ENCODE measurements around the gene AGL.
"Not testable (repeated sequence)": the region's sequence is repeated elsewhere in the genome, so short reads cannot be mapped to it uniquely, and the experiment has no call there.

The AGL gene

DNA sequence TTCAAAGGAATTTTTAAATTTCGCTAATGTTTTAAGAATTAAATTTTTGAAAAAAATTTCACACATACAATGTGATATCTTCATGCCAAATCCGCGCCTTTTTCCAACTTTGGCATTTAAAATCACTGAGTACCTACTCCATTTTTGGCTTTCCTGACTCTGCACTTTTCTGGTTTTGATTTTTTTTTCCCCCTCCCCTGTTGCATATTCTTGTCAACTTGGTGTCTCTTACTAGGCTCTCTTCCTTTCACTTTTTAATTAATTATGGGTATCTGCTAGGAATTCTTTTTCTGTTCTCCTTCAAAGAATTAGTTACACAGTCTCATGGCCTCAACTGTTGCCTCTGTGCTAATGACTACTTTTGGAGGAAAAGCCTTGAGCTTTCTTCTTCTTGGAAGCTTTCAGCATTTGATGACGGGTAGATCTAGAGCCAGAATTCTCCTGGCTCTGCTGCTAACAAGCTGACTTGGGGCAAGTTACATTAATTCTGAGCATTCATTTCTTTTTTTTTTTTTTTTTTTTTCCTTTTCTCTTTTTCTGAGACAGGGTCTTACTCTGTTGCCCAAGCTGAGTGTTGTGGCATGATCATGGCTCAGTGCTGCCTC is 1.8 kb downstream of the AGL start:
- DNase-seq (ENCODE audit: low read depth in 2 of 2) = no peak

DNA sequence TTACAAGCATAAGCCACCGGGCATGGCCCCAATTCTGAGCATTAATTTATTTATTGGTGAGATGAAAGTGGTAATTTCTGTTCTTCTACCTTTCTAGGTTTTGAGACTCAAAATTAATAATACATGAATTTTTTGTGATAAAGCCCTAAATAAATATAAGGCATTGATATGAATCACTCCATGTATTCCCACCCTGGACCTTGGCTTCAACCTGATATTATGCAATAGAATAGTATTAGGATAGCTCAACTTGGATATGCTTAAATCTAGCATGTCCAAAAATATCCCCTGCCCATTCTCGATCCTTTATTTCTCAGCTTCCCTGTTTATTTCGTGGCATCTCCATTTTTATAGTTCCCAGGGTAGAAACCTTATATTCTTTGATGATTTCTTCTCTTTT is 2.5 kb downstream of the AGL start:
- DNase-seq (ENCODE audit: low read depth in 2 of 2) = no peak

DNA sequence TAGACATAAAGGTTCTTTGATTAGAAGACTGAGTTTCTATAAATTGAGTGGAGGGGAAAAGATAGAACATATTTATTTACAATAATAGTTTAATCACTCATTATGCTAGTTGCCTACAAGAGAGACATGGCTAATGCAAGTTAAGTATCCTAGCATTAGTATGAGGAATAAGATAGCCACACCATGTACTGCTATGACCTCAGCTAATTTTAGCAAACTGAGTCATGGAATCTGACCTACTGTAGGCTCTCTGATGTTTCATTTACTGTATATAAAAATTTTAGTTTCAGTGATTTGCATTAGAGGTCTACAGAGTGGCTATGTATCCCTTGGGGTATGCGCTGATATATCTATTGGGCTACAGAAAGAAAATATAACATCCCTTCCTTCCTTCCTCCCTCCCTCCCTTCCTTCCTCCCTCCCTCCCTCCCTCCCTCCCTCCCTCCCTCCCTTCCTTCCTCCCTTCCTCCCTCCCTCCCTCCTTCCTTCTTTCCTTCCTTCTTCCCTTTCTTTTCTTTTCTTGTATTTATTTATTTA is 5.8 kb downstream of the AGL start:
- DNase-seq (ENCODE audit: low read depth in 2 of 2) = no peak

DNA sequence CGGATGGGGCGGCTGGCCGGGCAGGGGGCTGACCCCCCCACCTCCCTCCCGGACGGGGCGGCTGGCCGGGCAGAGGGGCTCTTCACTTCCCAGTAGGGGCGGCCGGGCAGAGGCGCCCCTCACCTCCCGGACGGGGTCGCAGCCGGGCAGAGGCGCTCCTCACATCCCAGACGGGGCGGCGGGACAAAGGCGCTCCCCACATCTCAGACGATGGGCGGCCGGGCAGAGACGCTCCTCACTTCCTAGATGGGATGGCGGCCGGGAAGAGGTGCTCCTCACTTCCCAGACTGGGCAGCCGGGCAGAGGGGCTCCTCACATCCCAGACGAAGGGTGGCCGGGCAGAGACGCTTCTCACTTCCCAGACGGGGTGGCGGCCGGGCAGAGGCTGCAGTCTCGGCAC is 6.9 kb downstream of the AGL start:
- DNase-seq (ENCODE audit: low read depth in 2 of 2) = not testable (repeated sequence)

DNA sequence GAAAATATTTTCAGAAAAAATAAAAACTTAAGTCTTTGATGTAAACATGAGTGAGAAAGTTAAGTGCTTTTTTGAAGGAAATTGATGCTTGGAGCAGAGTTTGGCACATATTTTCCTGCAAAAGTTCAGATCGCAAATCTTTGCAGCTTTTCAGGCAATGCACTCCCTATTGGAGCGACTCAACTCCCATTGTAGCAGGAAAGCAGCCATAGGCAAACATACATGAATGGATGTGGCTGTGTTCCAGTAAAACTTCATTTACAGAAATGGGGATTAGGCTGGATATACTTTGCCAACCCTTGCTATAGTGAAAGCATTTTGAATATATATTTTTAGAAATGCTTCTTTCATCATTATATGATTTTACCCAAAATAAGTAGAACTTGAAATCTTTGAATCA is 8.1 kb downstream of the AGL start:
- DNase-seq (ENCODE audit: low read depth in 2 of 2) = no peak

DNA sequence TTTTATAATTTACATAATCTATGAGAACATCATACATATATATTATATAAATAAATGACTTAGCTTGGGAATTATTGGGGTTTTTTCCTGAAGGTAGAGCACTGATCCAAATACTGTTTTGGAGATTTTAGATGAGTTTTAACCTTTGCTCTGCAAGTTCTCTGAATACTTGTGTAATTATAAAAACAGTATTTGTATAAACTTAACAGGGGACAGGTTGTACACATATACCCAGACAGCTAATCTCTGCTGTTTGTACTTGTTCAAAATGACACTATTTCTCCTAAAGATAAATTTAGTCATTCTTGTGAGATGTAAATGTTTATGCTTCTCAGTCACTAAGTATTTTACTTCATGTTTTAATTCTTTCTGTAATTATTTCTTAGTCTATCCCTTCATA is 8.7 kb downstream of the AGL start:
- DNase-seq (ENCODE audit: low read depth in 2 of 2) = no peak

DNA sequence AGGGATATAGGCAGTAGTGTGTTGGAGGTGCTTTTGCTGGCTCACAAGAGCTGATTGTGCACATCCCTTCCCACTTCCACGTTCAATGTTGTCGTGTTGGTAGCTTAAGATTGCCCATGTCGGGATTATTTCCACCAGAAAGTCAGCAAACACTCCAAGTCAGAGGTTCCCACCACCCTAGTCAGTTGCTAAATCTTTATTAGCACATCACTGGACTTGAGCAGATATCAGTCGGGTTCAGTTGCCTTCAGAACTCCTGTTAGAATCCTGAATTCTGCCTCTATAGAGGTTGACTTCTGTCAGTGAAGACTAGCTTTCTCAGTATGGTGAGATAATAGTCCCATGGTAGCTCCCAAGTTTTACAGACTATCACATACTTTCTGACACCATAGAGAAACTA is 10.5 kb downstream of the AGL start:
- no peak for DNase-seq (ENCODE audit: low read depth in 2 of 2)

DNA sequence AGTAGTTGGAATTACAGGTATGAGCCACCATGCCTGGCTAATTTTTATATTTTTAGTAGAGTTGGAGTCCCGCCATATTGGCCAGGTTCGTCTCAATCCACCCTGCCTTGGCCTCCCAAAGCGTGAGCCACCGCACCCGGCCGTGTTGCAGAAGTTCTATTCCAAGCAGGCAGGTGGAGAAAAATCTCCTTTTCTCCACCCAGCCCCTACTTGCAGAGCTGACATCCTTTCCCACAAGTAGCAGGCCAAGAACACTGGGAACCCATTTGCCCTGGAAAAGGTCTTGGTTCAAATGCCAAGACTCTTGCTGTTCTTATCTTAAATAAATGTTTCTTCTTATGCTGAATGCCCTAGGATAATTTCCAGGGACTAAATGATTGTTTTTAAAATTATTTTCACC is 17.5 kb downstream of the AGL start:
- DNase-seq (ENCODE audit: low read depth in 2 of 2) = no peak

DNA sequence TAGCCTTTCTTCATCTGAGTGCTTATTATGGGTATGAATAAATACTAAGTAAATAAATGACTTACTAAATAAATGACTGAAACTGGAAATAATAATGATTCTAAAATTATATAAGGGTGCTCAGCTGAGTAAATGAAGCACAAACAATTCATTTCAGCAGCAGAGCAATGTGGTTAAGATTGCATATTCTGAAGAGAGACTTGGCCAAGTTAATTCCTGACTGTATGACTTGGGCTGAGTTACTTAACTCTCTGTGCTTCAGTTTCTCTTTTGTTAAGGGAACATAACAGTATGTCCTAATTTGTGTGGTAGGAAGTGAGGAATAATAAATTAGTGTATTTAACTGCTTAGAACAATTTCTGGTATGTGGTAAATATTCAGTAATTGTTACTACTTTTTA is 19.1 kb downstream of the AGL start:
- no peak for DNase-seq (ENCODE audit: low read depth in 2 of 2)

DNA sequence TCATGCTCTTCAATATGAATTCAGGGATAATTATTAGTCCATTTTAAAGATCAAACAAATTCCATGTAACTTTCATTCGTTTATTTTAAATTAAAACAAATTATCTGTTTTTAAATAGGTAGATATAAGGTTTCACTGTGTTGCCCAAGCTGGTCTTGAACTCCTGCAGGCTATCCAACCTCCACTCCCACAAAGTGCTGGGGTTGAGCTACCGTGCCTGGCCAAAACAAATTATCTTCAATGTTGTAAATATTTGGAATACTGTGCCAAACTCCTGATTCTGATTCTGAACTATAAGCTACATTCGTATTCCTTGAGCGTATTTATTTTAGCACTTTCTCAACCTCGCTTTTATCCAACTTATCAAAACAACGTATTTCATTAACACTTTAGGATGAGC is 19.6 kb downstream of the AGL start:
- no peak for DNase-seq (ENCODE audit: low read depth in 2 of 2)

DNA sequence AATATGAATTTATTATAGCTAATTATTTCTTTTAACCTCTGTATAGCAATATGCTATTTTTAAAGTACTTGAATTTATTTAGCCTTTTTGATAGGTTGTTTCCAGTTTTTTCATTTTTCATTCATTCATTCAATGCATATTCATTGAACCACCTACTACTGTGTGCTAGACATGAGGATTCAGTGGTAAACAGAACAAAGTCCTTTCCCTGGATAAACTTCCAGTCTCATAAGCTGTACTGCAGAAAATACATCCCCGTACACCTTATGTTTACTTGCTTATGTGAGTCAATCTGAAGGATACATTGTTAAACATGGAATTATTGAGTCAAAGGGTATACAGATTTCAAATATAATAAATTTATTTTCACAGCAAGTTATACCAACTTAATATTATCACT is 21.9 kb downstream of the AGL start:
- no peak for DNase-seq (ENCODE audit: low read depth in 2 of 2)

DNA sequence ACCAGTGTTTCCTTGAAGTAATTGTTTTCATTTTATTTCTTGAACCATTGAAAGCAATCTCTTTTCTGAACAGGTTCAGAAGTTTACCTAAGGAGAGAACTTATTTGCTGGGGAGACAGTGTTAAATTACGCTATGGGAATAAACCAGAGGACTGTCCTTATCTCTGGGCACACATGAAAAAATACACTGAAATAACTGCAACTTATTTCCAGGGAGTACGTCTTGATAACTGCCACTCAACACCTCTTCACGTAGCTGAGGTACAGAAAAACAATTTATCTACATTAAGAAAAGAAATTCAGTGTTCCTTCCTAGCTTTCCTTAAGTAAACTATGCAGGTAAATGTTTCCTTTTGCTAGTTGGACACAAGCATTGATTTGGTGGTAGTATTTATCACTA is 27.4 kb downstream of the AGL start:
- DNase-seq (ENCODE audit: low read depth in 2 of 2) = no peak

DNA sequence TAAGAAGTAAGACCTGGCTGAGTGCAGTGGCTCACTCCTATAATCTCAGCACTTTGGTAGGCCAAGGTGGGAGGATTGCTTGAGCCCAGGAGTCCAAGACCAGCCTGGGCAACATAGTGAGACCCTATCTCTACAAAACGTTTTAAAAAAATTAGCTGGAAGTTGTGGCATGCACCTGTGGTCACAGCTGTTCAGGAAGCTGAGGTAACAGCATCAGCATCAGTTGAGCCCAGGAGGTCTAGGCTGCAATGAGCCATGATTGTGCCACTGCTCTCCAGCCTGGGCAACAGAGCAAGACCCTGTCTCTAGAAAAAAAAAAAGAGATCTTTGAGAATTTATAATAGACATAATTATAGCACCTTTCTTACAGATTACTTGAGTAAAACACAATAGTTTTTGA is 36.0 kb downstream of the AGL start:
- no peak for DNase-seq (ENCODE audit: low read depth in 2 of 2)

DNA sequence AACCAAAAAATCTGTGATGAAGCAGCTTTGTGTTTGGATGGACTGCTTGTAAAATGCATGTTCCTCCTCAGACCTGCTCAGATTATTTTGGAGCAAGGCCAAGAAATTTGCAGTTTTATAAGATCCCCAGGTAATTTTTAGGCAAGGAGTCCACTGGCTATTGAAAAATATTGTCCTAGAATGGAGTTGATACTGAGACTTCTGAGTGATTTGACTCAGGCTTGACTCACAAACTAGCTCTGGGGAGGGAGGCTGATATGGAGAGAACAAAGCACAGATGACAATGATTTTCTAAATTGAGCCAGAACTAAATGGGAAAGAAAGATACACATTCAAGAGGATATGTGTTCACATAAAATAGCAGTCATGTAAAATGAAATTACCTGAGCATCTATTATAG is 36.7 kb downstream of the AGL start:
- DNase-seq (ENCODE audit: low read depth in 2 of 2) = no peak

DNA sequence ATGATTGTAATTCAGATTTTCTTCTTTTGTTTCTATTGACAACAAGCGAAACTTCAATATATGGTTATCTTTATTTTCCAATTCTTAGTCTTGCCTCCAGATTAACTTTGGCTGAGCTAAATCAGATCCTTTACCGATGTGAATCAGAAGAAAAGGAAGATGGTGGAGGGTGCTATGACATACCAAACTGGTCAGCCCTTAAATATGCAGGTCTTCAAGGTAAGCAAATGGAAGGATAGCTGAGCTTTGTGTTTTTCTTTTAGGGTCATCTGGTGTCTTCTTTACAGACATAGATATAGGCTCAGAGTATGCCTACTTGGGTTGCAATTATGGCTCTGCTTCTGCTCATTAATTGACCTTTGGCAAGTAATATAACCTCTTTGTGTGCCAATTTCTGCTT is 37.7 kb downstream of the AGL start:
- DNase-seq (ENCODE audit: low read depth in 2 of 2) = no peak

DNA sequence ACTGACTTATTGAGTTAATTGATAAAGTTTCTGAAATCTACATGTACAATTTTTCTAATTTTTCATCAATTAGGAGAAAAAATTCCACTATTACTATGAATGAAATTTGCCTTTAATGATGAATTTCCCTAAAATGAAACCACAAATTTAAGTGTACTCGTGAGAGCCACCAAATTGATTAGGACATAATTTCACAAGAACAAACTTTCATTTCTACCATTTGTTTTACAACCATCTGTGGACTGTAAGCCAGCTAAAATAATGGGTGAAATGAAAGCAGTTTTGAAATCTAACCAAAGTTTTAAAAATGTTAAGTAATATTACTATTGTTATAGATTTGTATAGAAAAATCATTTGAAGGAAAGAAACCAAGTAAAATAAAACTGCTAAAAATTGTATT is 41.8 kb downstream of the AGL start:
- DNase-seq (ENCODE audit: low read depth in 2 of 2) = no peak

DNA sequence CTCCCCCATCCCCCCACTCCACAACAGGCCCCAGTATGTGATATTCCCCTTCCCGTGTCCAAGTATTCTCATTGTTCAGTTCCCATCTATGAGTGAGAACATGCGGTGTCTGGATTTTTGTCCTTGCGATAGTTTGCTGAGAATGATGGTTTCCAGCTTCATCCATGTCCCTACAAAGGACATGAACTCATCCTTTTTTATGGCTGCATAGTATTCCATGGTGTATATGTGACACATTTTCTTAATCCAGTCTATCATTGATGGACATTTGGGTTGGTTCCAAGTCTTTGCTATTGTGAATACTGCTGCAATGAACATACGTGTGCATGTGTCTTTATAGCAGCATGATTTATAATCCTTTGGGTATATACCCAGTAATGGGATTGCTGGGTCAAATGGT is 53.1 kb downstream of the AGL start:
- DNase-seq (ENCODE audit: low read depth in 2 of 2) = not testable (repeated sequence)

DNA sequence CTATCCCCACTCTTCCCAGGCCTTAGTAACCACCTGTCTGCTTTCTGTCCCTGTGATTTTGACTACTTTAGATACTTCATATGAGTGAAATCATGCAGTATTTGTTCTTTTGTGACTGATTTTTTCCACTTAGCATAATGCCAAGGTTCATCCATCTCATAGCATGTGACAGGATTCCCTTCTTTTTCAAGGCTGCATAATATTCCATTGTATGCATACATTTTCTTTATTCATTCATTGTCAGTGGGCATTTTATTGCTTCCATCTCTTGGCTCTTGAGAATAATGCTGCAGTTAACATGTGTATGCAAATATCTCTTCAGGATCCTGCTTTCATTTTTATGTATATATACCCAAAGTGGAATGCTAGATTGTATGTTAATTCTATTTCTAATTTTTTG is 56.4 kb downstream of the AGL start:
- no peak for DNase-seq (ENCODE audit: low read depth in 2 of 2)

DNA sequence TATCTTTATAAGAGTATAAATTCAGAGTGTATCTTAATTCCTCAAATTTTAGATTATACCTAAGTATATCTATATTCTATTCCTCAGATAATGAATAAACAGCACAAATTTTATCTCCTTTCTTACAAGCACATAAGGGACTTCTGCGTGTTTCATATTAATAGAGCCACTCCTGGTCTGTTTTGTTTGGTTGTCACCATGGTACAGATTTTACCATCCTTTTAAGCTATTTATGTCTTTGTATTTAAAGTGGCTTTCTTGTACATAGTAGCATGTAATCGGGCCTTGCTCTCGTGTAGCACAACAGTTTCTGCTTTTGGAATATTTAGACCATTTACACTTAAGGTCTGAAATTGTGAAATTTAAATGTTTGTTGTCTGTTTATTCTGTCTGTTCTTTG is 67.1 kb downstream of the AGL start:
- no peak for DNase-seq (ENCODE audit: low read depth in 2 of 2)

DNA sequence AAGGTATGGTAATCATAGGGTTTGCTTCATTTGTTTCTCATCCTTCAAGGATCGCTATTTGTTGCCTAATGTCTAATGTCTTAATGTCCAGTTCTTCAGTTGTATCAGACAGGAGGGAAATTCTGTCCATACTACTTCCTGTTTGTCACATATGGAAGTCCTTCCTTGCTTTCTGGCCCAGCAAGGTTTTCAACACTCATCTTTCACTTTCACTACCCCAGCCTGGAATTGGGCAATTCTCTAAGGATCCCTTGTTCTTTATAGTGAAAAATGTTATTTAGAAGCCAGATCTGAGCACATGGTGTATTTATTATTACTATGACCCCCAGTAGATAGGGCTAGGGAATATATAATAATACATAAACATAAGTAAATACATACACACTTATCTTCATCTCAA is 69.1 kb downstream of the AGL start:
- no peak for DNase-seq (ENCODE audit: low read depth in 2 of 2)

DNA sequence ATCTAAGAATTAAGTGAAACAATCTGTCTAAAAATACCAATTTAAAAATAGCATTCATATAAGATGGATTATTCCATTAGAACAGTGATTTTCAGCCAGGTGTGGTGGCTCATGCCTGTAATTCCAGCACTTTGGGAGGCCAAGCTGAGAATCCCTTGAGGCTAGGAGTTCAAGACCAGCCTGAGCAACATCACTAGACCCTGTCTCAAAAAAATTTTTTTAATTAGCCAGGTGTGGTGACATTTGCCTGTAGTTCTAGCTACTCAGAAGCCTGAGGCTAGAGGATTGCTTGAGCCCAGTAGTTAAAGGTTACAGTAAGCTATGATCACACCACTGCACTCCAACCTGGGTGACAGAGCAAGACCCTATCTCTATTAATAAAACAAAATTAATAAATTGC is 84.6 kb downstream of the AGL start:
- DNase-seq (ENCODE audit: low read depth in 2 of 2) = no peak

DNA sequence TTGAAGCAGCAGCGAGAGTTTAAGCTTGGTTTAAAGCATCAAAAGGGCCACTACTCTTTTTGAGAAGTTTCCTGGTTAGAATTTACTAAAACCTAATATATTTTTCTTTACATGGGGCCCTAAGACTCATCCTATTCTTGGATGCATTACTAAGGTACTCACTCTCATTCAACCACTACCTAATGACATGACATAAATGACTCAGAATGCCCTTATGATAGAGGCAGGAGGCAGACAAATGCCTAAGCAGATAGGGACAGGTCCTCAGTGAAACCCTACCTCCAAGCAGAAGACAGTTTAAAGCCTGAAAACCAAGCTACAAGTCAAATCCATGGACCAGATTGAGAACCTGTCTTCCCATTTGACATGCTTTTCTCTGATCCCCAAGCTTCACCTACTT is 85.4 kb downstream of the AGL start:
- no peak for DNase-seq (ENCODE audit: low read depth in 2 of 2)

DNA sequence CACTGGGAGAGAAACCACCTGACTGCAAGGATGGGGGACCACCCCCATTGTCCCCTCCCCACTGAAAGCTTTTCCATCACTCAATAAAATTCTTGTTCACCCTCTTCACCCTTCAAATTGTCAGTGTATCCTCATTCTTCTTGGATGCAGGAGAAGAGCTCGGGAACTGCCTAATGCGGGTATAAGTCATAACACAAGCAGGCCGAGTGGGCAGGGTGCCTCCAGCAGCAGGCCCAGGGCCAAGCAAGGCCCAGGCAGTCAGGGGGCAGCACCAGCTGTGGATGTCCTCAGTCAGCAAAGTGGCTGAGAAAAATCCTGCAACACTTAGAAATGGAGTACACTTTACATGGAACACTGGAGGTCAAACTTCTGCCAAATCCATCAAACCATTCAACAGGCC is 85.9 kb downstream of the AGL start:
- no peak for DNase-seq (ENCODE audit: low read depth in 2 of 2)

DNA sequence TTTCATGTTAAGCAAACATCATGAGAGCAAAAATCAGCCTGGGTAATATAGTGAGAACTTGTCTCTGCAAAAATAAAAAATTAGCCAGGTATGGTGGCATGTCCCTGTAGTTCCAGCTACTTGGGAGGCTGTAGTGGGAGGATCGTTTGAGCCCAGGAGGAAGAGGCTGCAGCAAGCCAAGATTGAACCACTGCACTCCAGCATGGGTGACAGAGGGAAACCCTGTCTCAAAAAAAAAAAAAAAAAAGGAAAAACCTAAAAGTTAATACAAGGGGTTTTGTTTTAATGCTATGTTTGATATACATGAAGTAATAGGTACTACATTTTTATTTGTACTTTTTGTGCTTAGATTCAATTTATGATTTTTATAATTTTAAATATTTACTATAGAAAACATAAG is 92.6 kb downstream of the AGL start:
- no peak for DNase-seq (ENCODE audit: low read depth in 2 of 2)

All from activated CD4-positive, alpha-beta T cell treated with anti-CD3 and anti-CD28 coated beads for 24 hours (primary cell).